ENCODE results near the gene PRM2.

DNA sequence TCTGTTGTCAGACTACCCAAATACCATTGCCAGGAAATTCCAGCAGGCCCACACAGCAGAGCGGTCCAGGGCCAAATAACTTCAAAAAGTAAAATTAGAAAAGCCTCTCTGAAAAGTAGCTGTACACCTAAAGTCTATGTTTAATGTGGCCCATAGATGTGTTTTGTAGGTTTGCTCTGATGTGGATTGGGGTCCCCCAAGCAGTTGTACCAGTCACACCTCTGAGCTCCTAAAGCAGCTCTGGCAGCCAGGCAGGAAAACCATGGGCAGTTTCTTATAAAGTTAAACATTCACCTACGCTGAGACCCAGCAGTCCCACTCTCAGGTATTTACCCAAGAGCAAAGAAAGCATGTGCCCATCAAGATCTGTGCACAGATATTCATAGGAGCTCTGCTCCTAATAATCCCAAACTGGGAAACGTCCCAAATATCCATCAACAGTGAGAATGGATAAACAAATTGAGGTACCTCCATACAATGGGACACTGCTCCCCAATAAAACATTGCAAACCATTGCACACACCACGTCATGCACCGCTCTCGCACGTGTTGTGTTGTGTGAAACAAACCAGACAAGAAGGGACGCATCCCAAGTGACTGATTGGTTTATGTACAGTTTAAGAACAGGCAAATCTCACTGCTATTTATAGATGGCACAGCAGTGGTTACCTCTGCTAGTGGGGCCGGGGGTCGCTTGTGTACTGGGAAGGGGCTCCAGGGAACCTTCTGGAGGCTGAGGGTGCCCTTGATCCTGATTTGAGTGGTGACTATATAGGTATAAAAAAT is 20.6 kb upstream of the PRM2 start:
- no peak for TF ChIP-seq CTCF (IDR thresholded peaks at IDR 0.05; ENCODE audit: insufficient read depth, low read length, poor library complexity, severe bottlenecking)
- no peak for TF ChIP-seq EZH2phosphoT487 (conservative IDR thresholded peaks at IDR 0.05; ENCODE audit: low read length)
